Tibial nerve (tissue), 4 donors: ENCODE results near the gene KDELR3. TPM values are rescaled to one million over a fixed set of nuclear protein-coding genes. Genes with fewer than 3 reads are reported as not detected.
A peak's percentile ranks its signal among the peaks of the same experiment; 100 is the strongest.

Experiments
- DNase-seq, 2 donors: peaks; one replicate each; pipeline ENCODE4 v3.0.0-alpha.2; 2019; ENCODE audit warnings: low spot score in 2 of 2
- H3K27ac ChIP-seq, 4 donors: fragments of 200-600 bp; sonication (generic) in 3 of 4; one replicate each; pipeline ENCODE4 v1.5.1; 2017 to 2019; ENCODE audit warnings: mild to moderate bottlenecking in 1 of 4
- H3K27me3 ChIP-seq, 2 donors: fragments of 200-600 bp; sonication (generic) in 1 of 2; one replicate each; pipeline versions ENCODE4 v1.5.1 to v1.6.0; 2017 to 2019
- H3K36me3 ChIP-seq, 3 donors: fragments of 200-600 bp; sonication (generic); one replicate each; pipeline ENCODE4 v1.5.1; 2018 to 2019
- H3K4me1 ChIP-seq, 4 donors: fragments of 200-600 bp; sonication (generic) in 3 of 4; one replicate each; pipeline ENCODE4 v1.5.1; 2017 to 2019
- H3K4me3 ChIP-seq, 4 donors: fragments of 200-600 bp; sonication (generic) in 3 of 4; one replicate each; pipeline ENCODE4 v1.5.1; 2017 to 2019; ENCODE audit warnings: mild to moderate bottlenecking in 1 of 4, moderate library complexity in 1 of 4
- H3K9me3 ChIP-seq, 4 donors: fragments of 200-600 bp; sonication (generic) in 3 of 4; one replicate each; pipeline ENCODE4 v1.5.1; 2017 to 2019
- CTCF ChIP-seq, 5 experiments: fragments of 200-600 bp in 3 of 5; fragments of 450-650 bp in 2 of 5; sonication (generic) in 3 of 5; IDR thresholded peaks; one replicate each; pipeline ENCODE4 v1.5.1; 2016 to 2019; ENCODE audit warnings: antibody characterized with exemption in 5 of 5, mild to moderate bottlenecking in 3 of 5, moderate library complexity in 2 of 5
- EP300 ChIP-seq, 2 donors: sonication (generic); formaldehyde crosslinking; IDR thresholded peaks; one replicate each; pipeline ENCODE4 v1.6.1; 2017; ENCODE audit warnings: antibody characterized with exemption in 2 of 2, mild to moderate bottlenecking in 1 of 2
- POLR2A ChIP-seq, 2 donors: fragments of 450-650 bp; IDR thresholded peaks; one replicate each; pipeline ENCODE4 v1.6.1; 2017; ENCODE audit warnings: antibody characterized with exemption in 2 of 2, mild to moderate bottlenecking in 2 of 2, moderate library complexity in 2 of 2
- WGBS, 2 donors: methylation state at CpG; one replicate each; pipeline ENCODE4 v1.1.5; 2018; 5-methylcytosine and 5-hydroxymethylcytosine counted together
- total RNA-seq, 4 donors: library from RNA; depleted of rRNA; stranded (reverse); fragments of >200 nt; gene quantifications; one replicate each; pipeline ENCODE4 v1.1.0, GENCODE V29; 2016

The KDELR3 gene
- total RNA-seq, 4 donors from 2014 or later = 6.1 to 18.0 (median 10.6) TPM

DNA sequence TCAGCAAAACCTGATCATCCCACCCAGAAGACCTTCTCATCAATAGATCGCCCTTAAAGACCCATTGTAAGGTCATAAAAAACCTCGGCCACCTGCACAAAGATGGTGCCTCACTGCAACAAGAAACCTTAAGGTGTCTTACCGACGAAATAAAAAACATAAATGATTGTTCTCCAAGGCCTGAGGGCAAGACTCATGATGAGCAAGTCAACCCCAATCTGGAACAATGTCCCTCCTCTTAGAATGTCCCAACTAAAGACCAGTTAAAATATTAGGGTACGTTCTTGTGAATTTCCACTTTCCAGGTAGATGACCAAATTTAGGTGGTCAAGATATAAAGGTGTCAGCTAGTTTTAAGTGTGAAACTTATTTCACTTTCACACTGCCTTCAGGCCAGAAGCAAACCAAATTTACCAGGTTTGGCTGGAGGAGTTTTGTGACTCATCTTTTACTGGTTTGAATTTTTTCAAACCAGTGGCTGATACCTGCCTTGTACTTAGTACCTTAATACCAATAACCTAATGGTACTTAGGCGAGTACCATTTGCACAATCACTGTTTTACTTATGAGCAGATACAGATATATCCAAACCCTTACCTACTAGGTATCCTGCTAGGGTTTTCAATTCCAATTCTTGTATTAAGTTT is 14.9 kb downstream of the KDELR3 start:
- H3K27me3 ChIP-seq = no peaks in the 10 kb centered on the region
- no peak overlapping the region for H3K4me3 ChIP-seq
- H3K36me3 ChIP-seq = peaks cover 3 to 80% (median 26%) of the 10 kb centered on the region in 3 donors
- no peak for TF ChIP-seq EP300 (IDR thresholded peaks at IDR 0.05)
- WGBS, 2 donors = 90 to 93% methylated on average over 6 of the region's 6 CpGs
- no peak for DNase-seq
- peaks cover 0 to 41% (median 0%) of the 10 kb centered on the region in 4 donors for H3K4me1 ChIP-seq
- H3K9me3 ChIP-seq = no peaks in the 10 kb centered on the region
- H3K27ac ChIP-seq = no peak overlapping the region

GRCh38 chr22:38484244-38484643 is 16.3 kb downstream of the KDELR3 start:
- Histone ChIP-seq H3K36me3 (peaks cover 3 to 95% (median 34%) of the 10 kb centered on the region in 3 donors), H3K4me1 (peaks cover 0 to 47% (median 0%) of the 10 kb centered on the region in 4 donors), H3K27ac (no peak overlapping the region), H3K27me3 (no peaks in the 10 kb centered on the region), H3K4me3 (no peak overlapping the region), H3K9me3 (no peaks in the 10 kb centered on the region)
- 45 to 47% methylated on average over 1 of the region's 1 CpG for WGBS, 2 donors
- no peak for TF ChIP-seq EP300 (IDR thresholded peaks at IDR 0.05)
- DNase-seq = no peak

- H3K36me3 ChIP-seq = peaks cover 3 to 99% (median 44%) of the 10 kb centered on the region in 3 donors
- H3K27ac ChIP-seq = no peak overlapping the region
- no peak for DNase-seq
- peaks cover 0 to 57% (median 6%) of the 10 kb centered on the region in 4 donors for H3K4me1 ChIP-seq
- H3K27me3 ChIP-seq = no peaks in the 10 kb centered on the region
- TF ChIP-seq POLR2A (IDR thresholded peaks at IDR 0.05) (no peak), CTCF (IDR thresholded peaks at IDR 0.05) (no peak), EP300 (IDR thresholded peaks at IDR 0.05) (peak in 1 of 2 donors; percentile 11)
- H3K9me3 ChIP-seq = no peaks in the 10 kb centered on the region
- H3K4me3 ChIP-seq = no peak overlapping the region
- WGBS, 2 donors = 53 to 55% methylated on average over 5 of the region's 5 CpGs
Measured at GRCh38 chr22:38485783-38486182, 17.9 kb downstream of the KDELR3 start.

- no peak for TF ChIP-seq POLR2A (IDR thresholded peaks at IDR 0.05)
- no peak for TF ChIP-seq EP300 (IDR thresholded peaks at IDR 0.05)
- no peak for TF ChIP-seq CTCF (IDR thresholded peaks at IDR 0.05)
- peaks cover 0 to 75% (median 20%) of the 10 kb centered on the region in 4 donors for H3K4me1 ChIP-seq
- 82 to 84% methylated on average over 6 of the region's 6 CpGs for WGBS, 2 donors
Measured at GRCh38 chr22:38487946-38488345, 20.1 kb downstream of the KDELR3 start.

DNA sequence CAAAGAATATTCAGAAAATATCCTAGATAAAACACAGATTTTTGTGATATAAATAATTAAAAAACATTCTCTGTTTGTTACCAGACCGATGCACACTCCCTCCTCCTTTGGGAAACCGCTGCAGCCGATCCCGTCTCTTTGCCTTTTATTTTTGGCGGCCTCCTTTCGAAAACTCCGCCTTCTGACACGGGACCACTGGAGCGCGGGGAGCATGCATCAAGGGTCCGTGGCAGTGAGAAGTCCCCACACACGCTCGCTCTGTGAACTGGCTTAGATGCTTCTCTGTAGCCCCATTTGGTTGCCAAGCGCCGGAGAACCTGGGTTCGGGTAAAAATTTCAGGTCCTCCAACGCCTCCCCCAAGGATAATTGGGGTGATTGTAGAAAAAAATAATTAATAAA is 21.2 kb downstream of the KDELR3 start:
- Histone ChIP-seq H3K36me3 (peaks cover 3 to 99% (median 64%) of the 10 kb centered on the region in 3 donors), H3K9me3 (no peaks in the 10 kb centered on the region), H3K27ac (peak overlapping the region in 2 of 4 donors; percentile 61 to 82), H3K4me3 (no peak overlapping the region), H3K27me3 (no peaks in the 10 kb centered on the region), H3K4me1 (peaks cover 0 to 83% (median 20%) of the 10 kb centered on the region in 4 donors)
- TF ChIP-seq POLR2A (IDR thresholded peaks at IDR 0.05) = no peak
- TF ChIP-seq EP300 (IDR thresholded peaks at IDR 0.05) = no peak
- no peak for TF ChIP-seq CTCF (IDR thresholded peaks at IDR 0.05)
- DNase-seq = no peak
- WGBS, 2 donors = 87 to 88% methylated on average over 17 of the region's 17 CpGs

More at GRCh38 chr22:38487946-38488345, 20.1 kb downstream of the KDELR3 start:
- peaks cover 3 to 99% (median 57%) of the 10 kb centered on the region in 3 donors for H3K36me3 ChIP-seq
- no peak overlapping the region for H3K4me3 ChIP-seq
- DNase-seq = no peak
- peak overlapping the region in 2 of 4 donors; percentile 20 to 38 for H3K27ac ChIP-seq
- H3K27me3 ChIP-seq = no peaks in the 10 kb centered on the region
- no peaks in the 10 kb centered on the region for H3K9me3 ChIP-seq

GRCh38 chr22:38489561-38490145 is 21.8 kb downstream of the KDELR3 start:
- peak in 1 of 2 donors; percentile 37 for TF ChIP-seq EP300 (IDR thresholded peaks at IDR 0.05)
- TF ChIP-seq POLR2A (IDR thresholded peaks at IDR 0.05) = no peak
- no peak for TF ChIP-seq CTCF (IDR thresholded peaks at IDR 0.05)
- Histone ChIP-seq H3K4me3 (no peak overlapping the region), H3K27ac (peak overlapping the region; percentile 2 to 82 (median 58)), H3K36me3 (peaks cover 3 to 99% (median 69%) of the 10 kb centered on the region in 3 donors), H3K4me1 (peaks cover 0 to 85% (median 20%) of the 10 kb centered on the region in 4 donors), H3K27me3 (no peaks in the 10 kb centered on the region), H3K9me3 (no peaks in the 10 kb centered on the region)
- no peak for DNase-seq
- 65 to 72% methylated on average over 7 of the region's 7 CpGs for WGBS, 2 donors
